Occipital lobe (tissue), 2 donors: ENCODE data around the gene RPA4. TPM values are rescaled to one million over a fixed set of nuclear protein-coding genes. Genes with fewer than 3 reads are reported as not detected.
"Not testable (repeated sequence)": the region's sequence is repeated elsewhere in the genome, so short reads cannot be mapped to it uniquely, and the experiment has no call there.

Experiments
- DNase-seq: peaks from one replicate; lab custom pipeline; 2025; lab: John Stamatoyannopoulos, UW
- total RNA-seq: library from RNA; depleted of rRNA; stranded (reverse); fragments of >200 nt; gene quantifications from one replicate; pipeline ENCODE4 v1.2.3, GENCODE V29; 2014

RPA4 gene, protein sequence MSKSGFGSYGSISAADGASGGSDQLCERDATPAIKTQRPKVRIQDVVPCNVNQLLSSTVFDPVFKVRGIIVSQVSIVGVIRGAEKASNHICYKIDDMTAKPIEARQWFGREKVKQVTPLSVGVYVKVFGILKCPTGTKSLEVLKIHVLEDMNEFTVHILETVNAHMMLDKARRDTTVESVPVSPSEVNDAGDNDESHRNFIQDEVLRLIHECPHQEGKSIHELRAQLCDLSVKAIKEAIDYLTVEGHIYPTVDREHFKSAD
- 2.0 TPM for total RNA-seq

DNA sequence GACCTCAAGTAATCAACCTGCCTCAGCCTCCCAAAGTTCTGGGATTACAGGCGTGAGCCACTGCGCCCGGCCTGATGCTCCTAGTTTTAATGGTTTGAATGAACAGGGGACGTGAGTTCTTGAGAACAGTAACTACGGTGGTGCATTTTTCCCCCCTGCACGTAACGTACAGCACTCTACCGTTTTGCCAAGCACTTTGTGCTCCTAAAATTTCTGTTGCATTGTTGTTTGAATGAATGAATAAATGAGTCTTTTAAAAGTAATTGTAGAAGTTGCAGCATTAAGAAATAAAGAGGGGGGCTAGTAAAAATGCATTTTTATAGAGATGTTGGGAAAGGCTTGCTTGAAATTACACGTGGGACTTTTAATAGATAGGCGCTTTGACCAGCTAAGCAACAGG lies at the start of gene RPA4:
TSS of gene RPA4 (plus strand) at position 301 of the 400 bp plus-strand sequence. CDS start 403 bp downstream, outside the sequence.
- no peak for DNase-seq

DNA sequence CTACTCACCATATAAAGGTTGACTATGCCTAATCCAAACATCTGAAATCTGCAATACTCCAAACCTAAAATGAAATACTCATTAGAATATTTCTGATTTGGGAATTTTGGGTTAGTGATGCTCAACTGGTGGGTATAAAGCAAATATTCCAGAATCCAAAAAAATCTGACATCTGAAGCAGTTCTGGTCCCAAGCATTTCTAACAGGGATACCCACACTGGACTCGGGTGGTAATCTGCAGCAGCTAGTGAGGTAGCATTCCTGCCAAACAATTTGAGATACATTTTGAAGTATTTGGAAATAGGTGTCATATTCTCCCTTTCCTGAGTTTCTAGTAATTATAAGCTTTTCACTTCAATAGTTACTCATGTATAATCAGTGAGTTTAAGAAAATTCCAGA lies 49.6 kb upstream of the RPA4 start:
- no peak for DNase-seq

DNA sequence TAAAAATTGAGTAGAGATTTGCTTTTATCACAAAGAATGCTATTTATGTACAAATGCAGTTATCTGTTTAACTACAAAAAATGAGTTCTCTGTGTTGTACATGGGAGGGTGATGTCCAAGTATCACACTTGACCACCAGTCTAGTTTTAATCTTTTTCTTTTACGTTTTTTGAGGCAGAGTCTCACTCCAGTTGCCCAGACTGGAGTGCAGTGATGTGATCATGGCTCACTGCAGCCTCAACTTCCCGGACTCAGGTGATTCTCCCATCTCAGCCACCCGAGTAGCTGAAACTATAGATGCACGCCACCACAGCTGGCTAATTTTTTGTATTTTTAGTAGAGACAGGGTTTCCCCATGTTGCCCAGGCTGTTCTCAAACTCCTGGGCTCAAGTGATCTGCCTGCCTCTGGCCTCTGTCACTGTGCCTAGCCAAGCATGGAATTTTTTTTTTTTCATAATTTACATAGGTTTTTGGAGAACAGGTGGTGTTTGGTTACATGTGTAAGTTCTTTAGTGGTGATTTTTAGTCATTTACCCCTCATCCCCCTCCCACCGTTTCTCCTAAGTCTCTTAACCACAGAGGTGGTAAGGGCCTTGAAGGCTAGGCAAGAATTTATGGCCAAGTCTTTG lies 47.9 kb upstream of the RPA4 start:
- DNase-seq = no peak

DNA sequence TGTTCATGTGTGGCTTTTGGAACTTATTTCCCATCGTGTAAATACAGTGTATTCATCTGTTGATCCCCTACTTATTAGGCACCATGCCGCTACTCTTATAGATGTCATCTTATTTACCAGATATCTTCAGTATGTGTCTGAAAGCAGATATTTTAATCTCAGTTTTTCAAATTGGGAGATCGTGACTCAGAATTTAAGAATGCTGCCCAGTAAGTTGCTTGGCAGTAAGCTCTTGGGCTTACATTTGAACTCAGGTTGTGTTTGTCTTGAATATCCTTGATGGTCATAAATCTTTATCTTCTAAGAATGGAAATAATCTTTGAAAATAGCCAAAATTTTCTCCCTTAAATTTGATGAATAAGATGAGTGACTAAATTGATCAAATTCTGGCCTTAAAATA lies 45.9 kb upstream of the RPA4 start:
- DNase-seq = no peak

DNA sequence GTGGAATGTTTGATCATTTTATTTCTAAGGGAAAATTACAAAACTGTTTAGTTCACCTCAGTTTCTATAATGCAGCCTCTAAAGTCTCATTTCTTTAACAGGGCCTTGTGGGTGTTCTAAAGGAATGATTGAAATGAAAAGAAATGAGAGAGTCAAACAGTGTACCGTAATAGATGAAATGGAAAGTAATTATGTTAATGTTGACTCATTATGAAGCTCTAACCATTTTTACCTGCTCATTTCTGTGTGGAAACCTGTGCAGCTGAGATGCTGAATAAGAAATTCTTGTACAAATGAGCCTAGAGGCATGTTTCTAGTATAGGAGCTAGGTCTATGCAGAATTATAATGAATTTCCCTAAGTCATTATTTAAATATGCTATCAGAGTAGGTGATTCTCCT lies 45.2 kb upstream of the RPA4 start:
- DNase-seq = no peak

DNA sequence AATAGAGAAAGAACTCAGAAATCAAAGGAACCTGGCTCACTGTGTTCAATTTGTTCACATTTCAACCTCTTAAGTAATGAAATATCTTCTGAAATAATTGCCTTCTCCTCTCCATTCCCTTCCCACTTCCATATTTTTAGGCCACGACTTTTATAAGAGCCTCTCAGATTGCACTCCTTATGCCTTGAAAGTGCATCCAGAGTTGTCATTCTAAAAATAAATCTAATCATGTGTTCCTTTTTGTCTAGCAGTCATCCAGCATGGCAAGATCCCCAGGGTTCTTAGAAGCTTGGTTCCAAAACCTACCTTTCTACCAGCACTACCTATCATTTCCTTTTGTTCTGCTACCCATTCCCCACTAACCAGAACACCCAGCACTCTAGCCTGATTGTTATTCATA lies 42.4 kb upstream of the RPA4 start:
- no peak for DNase-seq

DNA sequence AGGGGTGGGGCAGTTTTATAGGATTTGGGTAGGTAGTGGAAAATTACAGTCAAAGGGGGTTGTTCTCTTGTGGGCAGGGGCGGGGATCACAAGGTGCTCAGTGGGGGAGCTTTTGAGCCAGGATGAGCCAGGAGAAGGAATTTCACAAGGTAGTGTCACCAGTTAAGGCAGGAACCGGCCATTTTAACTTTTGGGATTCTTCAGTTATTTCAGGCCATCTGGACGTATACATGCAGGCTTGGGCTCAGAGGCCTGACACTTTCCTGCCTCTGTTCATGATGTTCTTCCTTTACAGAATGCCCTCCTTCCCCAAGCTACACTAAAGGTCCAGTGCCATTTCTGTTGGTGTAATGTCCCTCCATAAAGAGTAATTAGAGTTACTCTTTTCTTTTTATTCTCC lies 41.8 kb upstream of the RPA4 start:
- DNase-seq = not testable (repeated sequence)

DNA sequence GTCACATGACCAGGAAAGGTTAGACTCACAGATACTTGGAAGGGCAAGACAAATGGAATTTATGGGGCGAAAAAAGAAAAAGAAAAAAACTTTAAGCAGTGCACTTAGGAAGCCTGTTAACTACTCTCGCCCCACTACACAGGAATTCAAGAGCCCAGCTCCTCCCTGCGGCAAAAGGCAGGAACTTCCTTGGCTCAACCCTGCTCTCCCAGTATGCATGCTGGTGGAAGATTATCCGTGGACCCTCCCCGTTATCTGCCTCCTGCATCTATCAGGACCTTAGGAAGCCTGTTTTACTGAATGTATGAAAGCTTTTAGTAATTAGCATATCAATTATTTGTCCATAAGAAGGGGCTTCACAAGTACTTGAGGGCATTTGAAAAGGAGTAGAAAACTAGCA lies 40.1 kb upstream of the RPA4 start:
- DNase-seq = no peak

DNA sequence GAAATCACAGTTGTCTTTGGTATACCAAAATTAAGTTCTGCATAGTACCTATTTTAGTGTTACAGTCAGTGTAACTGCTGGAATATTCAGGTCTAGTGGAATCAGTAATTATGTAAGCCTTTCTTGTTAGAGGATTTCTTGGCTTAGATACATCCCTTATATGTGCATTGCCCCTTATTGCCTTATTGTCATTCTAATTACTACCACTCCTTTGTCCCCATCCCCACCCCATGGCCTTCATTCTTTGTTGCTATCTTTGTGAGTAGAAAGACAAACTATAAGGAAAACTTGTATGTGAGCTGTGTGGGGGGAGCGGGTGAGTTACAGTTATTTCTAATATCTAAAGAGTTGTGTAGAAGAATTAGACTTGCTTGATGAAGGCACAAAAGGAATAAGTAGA lies 36.9 kb upstream of the RPA4 start:
- no peak for DNase-seq

DNA sequence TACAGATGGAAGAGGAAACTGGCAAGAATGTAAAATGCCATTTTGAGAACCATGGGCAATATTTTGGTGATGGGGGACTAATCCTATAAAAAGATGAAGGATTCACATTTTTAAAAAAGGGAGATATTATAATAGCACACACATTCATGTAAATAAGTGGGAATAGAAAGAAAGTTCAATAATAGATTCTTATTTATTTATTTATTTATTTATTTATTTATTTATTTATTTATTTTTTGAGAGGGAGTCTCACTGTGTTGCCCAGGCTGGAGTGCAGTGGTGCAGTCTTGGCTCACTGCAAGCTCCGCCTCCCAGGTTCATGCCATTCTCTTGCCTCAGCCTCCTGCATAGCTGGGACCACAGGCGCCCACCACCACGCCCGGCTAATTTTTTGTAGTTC lies 24.3 kb upstream of the RPA4 start:
- not testable (repeated sequence) for DNase-seq

DNA sequence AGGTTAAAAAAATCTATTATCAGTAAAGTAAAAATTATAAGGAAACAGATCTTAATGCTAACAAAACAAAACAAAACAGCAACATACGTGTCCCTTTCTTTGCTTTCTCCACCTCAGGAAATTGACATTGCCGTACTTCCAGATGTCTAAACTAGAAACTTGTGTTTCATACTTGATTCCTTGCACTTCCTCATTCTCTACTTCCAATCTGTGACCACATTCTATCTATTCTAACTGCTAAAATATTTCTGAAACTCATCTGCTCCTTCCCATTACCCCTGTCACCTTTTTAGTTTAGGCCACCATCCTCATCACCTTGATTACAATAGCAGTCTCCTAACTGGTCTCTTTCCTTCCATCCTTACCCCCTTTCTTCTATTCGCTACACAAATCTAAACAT lies 22.5 kb upstream of the RPA4 start:
- DNase-seq = no peak

DNA sequence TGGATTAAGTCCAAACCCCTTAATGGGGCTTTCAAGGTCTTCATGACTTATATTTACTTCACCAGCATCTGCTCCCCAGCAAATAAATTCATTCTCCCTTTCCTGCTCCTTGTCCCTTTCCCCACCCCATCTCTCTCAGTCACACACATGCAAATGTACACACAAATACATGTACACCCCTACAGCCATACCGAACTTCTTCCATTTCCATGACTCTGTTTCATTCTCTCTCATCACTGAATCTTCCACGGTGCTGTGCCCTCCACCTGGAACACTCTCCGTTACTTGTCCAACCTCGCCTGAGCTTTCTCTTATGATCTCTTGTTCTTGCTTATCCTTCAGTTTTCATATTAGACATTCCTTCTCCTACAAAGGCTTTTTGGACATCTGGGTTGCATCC lies 22.0 kb upstream of the RPA4 start:
- DNase-seq = no peak

DNA sequence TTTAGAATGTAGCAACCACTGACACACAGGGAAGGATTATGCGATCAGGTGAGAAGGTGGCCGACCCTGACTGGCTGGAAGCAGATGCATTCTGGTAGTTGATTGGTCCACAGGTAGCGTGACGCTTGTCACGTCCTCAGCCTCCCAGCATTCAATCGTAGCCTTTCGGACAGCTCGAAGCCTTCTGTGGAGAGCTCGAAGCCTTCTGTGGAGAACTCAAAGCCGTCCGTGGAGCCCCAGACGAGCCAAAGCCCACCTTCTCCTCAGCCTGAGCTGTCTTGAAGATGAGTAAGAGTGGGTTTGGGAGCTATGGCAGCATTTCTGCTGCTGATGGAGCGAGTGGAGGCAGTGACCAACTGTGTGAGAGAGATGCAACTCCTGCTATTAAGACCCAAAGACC lies 319 bp downstream of the RPA4 start:
- no peak for DNase-seq

DNA sequence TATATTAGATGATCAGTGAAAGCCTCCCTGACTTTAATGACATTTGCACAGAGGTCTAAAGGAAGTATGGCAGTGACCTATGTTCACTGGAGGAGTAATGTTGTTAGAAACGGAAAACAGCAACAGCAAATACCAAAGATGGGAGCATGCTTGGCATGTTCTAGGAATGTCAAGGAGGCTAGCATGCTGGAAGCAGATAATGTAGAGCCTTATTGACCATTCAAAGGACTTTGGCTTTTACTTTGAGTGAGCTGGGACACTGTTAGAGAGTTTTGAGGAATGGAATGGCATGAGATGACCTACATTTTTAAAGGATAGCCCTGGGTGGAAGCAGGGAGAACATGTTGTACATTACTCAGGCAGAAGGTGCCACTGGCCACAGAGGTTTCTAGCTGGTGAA lies 6.0 kb downstream of the RPA4 start:
- no peak for DNase-seq

DNA sequence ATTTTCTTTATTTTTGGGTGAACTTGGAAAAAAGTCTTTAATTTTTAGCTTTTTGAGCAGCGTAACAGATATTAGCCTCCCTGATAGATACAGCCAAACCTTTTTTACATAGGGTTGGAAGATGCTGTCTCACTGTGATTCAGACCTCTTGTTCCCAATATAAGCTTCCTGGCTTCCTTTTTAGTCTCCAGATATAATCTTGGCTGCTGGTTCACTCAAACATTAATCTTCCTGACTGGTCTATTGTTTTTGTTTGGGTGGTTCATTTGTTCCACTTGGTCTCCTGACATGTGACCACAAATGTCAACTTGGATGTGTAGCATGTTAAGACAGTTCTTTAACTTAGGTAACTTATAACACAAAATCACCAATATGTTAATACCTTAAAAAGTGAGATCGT lies 23.0 kb downstream of the RPA4 start:
- DNase-seq = no peak

DNA sequence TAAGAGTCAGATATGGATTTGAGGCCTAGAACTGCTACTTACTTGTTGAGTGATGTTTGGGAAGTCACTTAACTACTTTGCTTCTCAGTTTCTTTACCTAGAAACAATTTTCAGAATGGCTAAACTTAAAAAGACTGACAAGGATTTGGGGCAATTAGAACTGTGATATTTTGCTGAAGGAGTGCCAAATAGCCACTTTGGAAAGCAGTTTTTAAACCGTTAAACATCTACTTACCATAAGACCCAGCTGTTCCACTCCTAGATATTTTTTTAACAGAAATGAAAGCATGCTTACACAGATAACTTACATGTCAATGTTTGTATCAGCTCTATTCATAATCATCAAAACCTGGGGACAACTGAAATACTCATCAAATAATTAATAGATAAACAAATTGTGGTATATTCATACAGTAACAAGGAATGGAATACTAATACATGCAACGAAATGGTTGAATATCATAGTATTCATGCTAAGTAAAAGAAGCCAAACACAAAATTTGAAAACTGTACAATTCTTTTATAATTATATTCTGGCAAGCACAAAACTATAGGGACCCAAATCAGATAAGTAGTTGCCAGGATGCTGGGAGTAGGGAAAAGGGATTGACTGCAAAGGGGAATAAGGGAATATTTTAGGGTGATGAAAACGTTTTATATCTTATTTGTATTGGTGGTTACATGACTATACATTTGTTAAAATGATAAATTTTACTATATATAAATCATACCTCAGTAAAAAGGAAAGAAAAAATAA lies 24.0 kb downstream of the RPA4 start:
- no peak for DNase-seq

DNA sequence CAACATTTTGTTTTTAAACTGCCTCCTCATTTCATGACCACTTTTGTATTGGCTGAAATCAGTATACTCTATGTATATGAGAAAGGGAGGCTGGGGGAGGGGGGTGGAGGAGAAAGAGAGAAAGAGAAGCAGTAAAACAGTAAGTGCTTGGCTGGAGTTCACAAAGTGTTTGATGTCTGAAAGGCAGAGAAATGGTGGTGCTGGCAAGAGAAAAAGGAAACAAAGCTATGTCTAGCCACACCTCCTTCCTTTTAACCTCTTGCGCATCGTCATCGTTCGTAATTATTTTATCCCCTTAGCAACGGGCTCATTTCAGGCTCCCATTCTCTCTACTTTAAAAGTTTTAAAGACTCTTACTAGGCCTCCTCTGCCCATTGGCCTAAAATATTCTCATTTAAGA lies 25.6 kb downstream of the RPA4 start:
- no peak for DNase-seq

DNA sequence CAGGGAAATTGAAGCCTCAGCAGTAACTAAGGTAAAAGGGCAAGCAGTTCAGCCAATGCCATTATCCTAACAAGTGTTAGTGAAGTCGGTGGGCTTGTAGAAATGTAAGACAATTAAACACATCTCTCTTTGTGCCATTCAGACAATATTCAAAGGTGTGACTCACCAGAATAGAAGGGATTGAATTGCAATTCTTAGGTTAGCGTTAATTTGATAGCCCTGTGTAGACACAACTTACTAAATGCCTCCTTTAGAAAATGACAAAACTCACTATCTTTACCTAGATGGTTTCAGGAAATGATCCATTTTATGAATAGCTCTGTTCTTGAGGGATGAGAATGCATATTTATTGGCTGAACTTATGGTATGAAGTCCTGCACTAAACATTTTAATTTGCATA lies 35.2 kb downstream of the RPA4 start:
- DNase-seq = no peak

DNA sequence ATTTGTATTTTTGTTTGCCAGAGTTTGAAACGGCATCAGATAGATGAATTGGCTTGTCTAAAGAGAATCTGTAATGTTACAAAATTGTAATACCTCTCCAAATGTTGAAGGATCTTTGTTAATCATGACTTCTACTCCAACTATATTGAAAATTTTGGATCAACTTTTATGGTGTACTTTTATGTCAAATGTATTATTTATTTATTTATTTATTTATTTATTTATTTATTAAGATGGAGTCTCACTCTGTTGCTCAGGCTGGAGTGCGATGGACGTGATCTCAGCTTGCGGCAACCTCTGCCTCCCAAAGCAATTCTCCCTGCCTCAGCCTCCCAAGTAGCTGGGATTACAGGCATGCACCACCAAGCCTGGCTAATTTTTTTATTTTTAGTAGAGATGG lies 36.0 kb downstream of the RPA4 start:
- no peak for DNase-seq

DNA sequence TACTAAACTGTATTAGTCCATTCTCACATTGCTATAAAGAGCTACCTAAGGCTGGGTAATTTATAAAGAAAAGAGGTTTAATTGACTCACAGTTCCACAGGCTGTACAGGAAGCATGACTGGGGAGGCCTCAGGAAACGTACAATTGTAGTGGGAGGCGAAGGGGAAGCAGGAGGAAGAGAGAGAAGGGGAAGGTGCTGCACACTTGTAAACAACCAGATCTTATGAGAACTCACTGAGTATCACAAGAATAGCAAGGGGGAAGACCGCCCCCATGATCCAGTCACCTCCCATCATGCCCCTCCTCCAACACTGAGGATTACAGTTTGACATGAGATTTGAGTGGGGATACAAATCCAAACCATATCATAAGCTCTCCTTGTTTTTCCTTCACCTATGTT lies 40.9 kb downstream of the RPA4 start:
- DNase-seq = no peak

DNA sequence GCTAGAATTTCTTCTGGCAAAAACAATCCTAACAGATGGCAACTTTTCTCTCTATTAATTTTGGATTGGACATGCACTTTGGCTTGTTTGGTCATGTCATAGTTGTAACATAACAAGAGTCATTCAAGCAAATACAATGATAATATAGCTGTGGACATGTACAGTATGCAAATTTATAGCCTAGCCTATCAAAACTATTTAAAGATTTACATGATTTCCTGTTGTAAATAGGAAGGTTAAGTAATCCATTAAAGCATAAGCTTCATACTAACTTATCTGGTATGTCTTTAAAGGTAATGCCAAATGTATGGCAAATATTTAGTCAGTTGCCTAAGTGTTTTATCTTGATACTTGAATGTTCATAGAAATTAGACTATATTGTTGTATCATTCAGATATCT lies 45.3 kb downstream of the RPA4 start:
- no peak for DNase-seq
